ENCODE results near the gene BSND. TPM values are rescaled to one million over a fixed set of nuclear protein-coding genes. Genes with fewer than 3 reads are reported as not detected.

The BSND gene
- total RNA-seq, 1 donor from 2014 or later, result not detected

DNA sequence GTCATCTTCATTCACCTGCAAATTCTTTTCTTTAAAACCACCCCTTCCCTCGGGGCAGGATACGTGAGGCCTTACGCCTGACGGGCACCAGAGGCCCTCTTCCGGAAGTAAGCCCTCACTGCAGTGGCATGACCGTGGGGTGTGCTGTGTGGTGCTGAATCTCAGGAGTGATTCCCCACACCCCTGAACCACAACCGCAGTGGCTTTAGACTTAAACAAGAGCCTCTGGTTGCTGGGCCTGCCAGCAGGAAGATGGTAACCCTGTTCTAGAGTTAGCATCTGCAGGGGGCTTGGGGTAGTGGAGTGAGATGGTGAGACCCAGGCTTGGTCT lies 12.1 kb downstream of the BSND start:
- Histone ChIP-seq H3K9me3 (replicated peaks) (no peaks in the 10 kb centered on the region), H3K27ac (replicated peaks) (no peak overlapping the region)
- TF ChIP-seq, protein P1, sequence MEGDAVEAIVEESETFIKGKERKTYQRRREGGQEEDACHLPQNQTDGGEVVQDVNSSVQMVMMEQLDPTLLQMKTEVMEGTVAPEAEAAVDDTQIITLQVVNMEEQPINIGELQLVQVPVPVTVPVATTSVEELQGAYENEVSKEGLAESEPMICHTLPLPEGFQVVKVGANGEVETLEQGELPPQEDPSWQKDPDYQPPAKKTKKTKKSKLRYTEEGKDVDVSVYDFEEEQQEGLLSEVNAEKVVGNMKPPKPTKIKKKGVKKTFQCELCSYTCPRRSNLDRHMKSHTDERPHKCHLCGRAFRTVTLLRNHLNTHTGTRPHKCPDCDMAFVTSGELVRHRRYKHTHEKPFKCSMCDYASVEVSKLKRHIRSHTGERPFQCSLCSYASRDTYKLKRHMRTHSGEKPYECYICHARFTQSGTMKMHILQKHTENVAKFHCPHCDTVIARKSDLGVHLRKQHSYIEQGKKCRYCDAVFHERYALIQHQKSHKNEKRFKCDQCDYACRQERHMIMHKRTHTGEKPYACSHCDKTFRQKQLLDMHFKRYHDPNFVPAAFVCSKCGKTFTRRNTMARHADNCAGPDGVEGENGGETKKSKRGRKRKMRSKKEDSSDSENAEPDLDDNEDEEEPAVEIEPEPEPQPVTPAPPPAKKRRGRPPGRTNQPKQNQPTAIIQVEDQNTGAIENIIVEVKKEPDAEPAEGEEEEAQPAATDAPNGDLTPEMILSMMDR (IDR thresholded peaks at IDR 0.05; ENCODE audit: borderline replicate concordance), result no peak

DNA sequence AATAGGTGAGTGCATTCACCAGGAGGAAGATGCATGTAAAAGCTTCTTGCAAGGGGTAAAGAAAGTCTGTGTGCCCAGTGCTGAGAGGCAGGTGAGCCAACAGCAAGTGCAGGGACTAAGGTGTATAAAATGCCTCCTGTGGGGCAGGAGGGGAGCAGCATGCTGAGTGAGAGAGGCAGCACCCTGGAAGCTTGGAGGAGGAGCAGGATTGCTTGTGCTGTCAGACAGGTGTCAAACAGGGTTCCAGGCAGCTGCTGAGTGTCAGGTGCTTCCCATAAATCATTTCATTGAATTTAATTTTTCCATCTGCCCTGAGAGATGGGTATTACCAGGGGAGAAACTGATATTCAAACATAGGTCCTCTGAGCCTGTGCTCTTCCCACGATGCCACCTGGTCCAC lies 13.9 kb downstream of the BSND start:
- intact Hi-C loops (cut with micrococcal nuclease), result no loop called here
- TF ChIP-seq, protein P1 (IDR thresholded peaks at IDR 0.05; ENCODE audit: borderline replicate concordance), result no peak
- no peaks in the 10 kb centered on the region for H3K4me1 ChIP-seq
- peaks cover 46% of the 10 kb centered on the region for H3K27me3 ChIP-seq (ENCODE audit: low read depth)
- no peak for DNase-seq
- no peaks in the 10 kb centered on the region for H3K9me3 ChIP-seq (replicated peaks)
- H3K36me3 ChIP-seq, result no peaks in the 10 kb centered on the region
- no peak overlapping the region for H3K27ac ChIP-seq (replicated peaks)
- no peak overlapping the region for H3K4me3 ChIP-seq

More for the DNA sequence above, 12.1 kb downstream of the BSND start:
- intact Hi-C loops (cut with micrococcal nuclease), result no loop called here
- H3K4me1 ChIP-seq, result no peaks in the 10 kb centered on the region
- DNase-seq, result no peak
- H3K36me3 ChIP-seq, result no peaks in the 10 kb centered on the region
- H3K27me3 ChIP-seq (ENCODE audit: low read depth), result peaks cover 37% of the 10 kb centered on the region
- H3K4me3 ChIP-seq, result no peak overlapping the region

DNA sequence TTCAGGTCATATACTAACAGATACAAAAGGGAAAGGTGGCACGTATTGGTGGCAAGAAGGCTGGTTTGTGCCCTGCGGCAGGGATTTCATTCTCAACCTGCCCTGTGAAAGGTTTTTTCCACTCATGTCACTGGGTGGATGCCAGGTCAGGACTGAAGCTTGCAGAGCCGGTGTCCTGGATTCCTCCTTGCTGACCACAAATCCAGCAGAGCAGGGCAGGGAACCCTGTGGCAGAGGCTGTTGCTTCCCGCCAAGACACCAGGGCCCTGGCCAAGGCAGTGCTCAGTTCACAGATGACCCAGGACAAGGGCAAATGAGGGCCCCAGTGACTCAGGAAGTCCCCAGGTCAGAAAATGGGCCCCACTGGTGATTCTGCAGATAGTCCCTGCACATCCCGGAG lies 16.4 kb downstream of the BSND start:
- H3K36me3 ChIP-seq, result no peaks in the 10 kb centered on the region
- peaks cover 69% of the 10 kb centered on the region for H3K27me3 ChIP-seq (ENCODE audit: low read depth)
- no peaks in the 10 kb centered on the region for H3K4me1 ChIP-seq
- TF ChIP-seq, protein P1 (IDR thresholded peaks at IDR 0.05; ENCODE audit: borderline replicate concordance), result no peak
- no peaks in the 10 kb centered on the region for H3K9me3 ChIP-seq (replicated peaks)
- intact Hi-C loops (cut with micrococcal nuclease), result no loop called here
- H3K27ac ChIP-seq (replicated peaks), result no peak overlapping the region
- DNase-seq, result no peak
- no peak overlapping the region for H3K4me3 ChIP-seq

DNA sequence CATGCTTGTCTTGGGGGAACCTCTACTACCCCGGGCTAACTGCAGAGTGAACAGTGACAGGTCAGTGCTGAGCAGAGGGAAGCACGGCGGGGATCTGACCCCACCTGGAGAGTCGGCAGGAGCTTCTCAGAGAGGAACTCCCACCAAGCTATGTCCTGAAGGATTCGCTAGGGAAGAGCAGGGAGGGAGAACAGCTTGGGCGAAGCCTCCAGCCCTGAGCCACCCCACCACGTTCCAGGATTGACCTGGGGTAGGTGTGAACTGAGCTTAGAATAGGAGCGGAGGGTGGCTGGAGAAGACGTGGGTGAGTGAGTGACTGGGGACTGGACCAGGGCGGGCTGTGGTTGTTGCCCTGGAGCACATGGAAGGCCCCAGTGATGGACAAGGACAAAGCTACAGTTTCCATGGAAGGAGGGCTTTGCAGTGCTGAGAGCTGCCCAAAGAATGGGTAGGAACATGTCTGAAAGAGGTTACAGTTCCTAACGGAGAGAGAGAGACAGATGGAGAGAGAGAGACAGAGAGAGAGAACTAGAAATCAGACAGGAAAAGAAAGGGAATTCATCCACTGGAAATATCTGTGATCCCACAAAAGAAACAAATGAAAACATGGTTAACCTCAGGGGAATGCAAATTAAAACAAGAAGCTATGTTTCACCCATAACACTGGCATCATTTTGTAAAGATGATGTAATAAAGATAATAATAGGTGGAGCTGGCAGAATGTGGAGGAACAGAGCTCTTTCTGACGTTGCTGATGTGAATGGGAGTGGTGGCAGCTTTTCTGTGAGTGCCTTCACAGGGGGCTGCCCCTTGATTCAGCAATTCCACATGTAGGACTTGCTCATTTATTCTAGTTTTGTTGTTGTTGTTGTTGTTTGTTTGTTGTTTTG lies 17.2 kb downstream of the BSND start:
- intact Hi-C loops (cut with micrococcal nuclease), result no loop called here
- Histone ChIP-seq H3K27ac (replicated peaks) (no peak overlapping the region), H3K9me3 (replicated peaks) (no peaks in the 10 kb centered on the region), H3K27me3 (ENCODE audit: low read depth) (peaks cover 70% of the 10 kb centered on the region), H3K4me1 (no peaks in the 10 kb centered on the region), H3K4me3 (no peak overlapping the region), H3K36me3 (no peaks in the 10 kb centered on the region)
- no peak for DNase-seq
- TF ChIP-seq, protein P1 (IDR thresholded peaks at IDR 0.05; ENCODE audit: borderline replicate concordance), result no peak

DNA sequence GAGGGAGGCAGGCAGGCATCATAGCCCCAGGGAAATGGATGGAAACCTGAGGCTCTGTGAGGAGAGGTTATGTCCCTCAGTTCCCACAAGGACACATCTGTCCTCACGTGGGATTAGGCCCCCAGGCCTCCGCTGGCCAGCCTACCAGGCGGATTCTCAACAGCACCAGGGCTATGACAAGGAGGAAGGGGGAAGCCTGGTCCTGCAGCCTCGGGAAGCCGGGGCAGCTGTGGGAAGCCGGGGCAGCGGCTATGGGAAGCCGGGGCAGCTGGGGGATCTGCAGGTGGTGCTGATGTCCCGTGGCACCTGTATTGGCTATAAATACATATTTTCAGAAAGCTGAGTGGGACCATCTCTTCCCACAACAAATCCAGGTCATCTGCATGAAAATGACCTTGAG lies 19.7 kb downstream of the BSND start:
- no peaks in the 10 kb centered on the region for H3K36me3 ChIP-seq
- intact Hi-C loops (cut with micrococcal nuclease), result no loop called here
- TF ChIP-seq, protein P1 (IDR thresholded peaks at IDR 0.05; ENCODE audit: borderline replicate concordance), result no peak
- no peaks in the 10 kb centered on the region for H3K9me3 ChIP-seq (replicated peaks)
- no peaks in the 10 kb centered on the region for H3K4me1 ChIP-seq
- H3K27ac ChIP-seq (replicated peaks), result no peak overlapping the region
- DNase-seq, result no peak
- peaks cover 56% of the 10 kb centered on the region for H3K27me3 ChIP-seq (ENCODE audit: low read depth)
- H3K4me3 ChIP-seq, result no peak overlapping the region
